MV-4-11 (cell line): ENCODE measurements around the gene NYNRIN.
A peak's percentile ranks its signal among the peaks of the same experiment; 100 is the strongest.

ENCODE experiments used
- DNase-seq: peaks from one replicate; lab custom pipeline; 2025; lab: John Stamatoyannopoulos, UW

Gene NYNRIN

DNA sequence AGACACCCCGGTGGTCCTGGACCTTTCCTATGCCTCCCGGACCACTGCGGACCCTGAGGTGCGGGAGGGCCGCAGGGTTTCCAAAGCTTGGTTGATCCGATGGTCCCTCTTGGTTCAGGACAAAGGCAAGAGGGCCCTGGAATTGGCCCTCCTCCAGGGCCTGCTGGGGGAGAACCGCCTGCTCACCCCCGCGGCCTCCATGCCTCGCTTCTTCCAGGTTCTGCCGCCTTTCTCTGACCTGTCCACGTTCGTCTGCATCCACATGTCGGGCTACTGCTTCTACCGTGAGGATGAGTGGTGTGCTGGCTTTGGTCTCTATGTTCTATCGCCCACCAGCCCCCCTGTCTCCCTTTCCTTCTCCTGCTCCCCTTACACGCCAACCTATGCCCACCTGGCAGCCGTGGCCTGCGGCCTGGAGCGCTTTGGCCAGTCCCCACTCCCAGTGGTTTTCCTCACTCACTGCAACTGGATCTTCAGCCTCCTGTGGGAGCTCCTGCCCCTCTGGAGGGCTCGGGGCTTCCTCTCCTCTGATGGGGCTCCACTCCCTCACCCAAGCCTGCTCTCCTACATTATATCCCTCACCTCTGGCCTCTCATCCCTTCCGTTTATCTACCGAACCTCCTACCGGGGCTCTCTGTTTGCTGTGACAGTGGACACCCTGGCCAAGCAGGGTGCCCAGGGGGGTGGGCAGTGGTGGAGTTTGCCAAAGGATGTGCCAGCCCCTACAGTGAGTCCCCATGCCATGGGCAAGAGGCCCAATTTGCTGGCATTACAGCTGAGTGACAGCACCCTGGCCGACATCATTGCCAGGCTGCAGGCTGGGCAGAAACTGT is 16.8 kb downstream of the NYNRIN start:
- no peak for DNase-seq

DNA sequence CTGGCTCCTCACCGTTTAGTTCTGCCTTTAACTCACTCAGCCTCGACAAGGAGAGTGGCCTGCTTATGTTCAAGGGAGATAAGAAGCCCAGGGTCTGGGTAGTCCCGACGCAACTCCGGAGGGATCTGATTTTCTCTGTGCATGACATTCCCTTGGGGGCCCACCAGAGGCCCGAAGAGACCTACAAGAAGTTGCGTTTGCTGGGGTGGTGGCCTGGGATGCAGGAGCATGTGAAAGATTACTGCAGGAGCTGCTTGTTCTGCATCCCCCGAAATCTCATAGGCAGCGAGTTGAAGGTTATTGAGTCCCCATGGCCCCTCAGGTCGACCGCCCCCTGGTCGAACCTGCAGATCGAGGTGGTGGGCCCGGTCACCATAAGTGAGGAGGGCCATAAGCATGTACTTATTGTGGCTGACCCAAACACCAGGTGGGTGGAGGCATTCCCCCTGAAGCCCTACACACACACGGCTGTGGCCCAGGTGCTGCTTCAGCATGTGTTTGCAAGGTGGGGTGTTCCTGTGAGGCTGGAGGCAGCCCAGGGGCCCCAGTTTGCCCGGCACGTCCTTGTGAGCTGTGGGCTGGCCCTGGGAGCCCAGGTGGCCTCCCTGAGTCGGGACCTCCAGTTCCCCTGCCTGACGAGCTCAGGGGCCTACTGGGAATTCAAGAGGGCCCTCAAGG is 17.6 kb downstream of the NYNRIN start:
- DNase-seq = no peak

DNA sequence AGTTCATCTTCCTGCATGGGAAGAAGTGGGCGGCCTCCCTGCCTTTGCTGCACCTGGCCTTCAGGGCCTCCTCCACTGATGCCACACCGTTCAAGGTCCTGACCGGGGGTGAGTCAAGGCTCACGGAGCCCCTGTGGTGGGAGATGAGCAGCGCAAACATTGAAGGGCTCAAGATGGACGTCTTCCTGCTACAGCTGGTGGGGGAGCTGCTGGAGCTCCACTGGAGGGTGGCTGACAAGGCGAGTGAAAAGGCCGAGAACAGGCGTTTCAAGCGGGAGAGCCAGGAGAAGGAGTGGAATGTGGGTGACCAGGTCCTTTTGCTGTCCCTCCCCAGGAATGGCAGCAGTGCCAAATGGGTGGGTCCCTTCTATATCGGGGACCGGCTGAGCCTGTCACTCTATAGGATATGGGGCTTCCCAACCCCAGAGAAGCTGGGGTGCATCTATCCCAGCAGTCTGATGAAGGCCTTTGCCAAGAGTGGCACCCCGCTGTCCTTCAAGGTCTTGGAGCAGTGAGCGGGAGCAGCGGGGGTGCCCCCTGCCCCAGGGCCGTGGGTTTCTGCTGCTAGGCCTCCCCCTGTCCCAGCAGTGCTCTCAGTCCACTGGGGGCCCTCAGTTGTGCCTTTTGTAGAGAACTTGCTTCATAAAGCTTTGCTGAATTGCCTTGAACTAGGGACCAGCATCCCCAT is 18.3 kb downstream of the NYNRIN start:
- no peak for DNase-seq

DNA sequence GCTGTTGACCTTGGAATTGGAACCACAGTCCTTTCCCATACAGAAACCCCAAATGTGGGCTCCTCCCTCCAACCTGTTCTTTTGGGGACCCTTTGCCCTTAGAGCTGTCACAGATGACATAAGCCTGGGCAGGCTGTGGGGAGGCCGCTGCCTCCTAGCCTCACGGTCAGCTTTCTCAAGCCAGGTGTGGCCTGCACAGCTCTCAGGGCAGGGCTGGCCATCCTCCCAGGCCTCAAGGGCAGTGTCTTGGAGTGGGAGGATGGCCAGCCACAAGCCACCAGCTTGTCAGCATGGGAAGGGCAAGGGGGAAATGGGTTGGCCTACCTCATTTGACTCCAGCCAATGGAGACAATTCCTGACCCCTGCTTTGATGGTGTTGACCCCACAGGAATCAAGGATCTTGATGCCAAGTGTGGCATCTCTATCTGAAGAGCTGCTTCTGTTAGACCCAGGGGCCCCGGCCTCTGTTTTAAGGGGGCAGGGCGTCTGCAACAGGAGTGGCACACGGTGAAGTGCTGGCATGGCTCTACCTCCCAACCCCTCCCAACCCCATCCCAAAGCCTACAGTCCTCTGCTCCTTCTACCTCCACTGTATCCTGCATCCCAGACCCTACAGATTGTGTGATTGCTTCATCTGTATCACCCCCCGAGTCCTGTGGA is 19.2 kb downstream of the NYNRIN start:
- no peak for DNase-seq

DNA sequence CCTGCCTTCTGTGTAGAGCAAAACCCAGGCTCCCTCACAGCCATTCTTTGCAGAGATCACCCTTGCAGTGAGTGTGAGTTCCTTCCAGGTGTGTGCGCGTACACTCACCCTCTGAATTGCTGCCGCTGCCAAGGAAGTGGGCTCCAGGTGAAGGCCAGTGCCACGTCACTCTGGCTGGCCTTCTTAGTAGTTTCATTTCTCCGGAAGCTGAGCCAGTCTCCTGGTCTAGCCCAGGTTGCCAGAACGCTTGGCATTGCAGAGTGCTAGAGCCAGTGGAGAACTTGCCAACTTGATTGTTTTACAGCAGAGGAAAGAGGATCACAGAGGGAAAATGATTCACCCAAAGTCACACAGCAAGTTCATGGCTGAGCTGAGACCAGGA is 19.7 kb downstream of the NYNRIN start:
- DNase-seq = no peak

DNA sequence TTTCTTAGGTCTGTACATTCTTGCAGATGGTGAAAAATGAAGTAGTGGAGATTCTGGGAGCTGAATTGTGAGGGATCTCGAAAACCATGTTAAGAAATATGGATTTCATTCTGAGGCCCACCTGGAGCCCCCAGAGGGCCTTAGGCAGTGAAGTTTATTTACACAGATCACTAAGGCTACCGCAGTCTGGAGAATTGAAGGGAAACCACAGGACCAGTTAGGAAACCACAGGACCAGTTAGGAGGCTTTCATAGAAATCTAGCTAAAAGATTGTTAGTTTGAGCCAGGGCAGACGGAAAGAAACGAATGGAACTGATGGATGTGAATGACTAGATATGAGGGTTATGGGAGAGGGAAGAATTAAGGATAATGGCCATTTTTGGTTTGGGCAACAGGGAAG is 23.5 kb downstream of the NYNRIN start:
- DNase-seq = peak; percentile 61

DNA sequence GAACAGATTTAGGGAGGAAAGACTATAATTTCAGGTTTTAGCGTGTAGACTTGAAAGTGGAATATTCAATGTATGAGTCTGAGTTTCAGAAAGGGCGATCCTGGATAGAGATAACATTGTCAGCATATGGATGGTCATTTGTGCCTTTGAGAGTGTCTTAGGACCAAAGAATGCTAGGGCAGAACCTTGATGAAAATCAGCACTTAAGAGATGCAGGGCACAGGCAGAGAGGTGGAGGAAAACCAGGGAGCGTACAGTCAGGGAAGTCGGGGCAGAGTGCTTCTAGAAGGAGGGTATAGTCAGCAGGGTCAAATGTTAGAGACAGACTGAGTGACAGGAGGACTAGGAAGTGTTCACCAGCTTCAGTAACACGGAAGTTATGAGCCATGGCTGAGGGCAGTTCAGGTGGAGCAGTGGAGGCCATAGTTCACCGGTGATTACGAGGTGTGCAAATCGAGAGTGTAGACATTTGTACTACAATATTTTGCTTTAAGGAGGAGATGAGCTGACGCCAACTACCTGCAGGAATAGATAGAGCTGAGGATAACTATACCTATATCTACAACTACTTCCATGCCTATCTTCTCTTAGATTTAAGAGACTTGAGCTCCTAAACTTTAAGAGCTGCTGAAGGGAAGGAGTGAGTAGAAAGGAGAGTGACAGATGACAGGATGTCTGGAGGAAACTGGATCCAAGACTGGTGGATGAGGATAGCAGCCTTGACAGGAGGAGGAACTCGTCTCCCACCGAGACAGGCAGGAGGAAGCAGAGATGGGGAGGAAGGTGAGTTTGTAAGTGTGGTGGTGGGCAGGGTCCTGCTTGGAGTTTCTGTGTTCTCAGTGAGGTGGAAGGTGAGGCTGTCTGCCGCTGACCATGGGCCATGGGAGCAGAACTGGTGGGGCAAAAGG is 24.1 kb downstream of the NYNRIN start:
- no peak for DNase-seq

DNA sequence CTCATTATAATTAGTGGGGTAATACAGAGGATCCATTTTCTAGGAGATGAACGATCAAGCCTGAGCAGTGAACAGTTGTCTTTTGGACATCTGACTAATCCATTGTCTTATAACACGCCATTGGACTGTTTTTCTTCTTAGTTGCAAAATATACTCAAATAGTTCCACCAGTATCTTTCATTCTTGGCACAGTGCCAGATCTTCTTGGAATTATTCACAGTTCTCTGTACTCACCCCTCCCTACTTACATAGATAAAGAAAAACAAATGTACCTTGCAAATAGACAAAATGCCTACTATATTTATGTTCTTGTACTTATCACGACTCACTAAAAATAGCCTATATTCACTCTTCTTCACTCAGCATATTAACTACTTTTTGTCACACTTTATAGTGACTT is 26.9 kb downstream of the NYNRIN start:
- no peak for DNase-seq

DNA sequence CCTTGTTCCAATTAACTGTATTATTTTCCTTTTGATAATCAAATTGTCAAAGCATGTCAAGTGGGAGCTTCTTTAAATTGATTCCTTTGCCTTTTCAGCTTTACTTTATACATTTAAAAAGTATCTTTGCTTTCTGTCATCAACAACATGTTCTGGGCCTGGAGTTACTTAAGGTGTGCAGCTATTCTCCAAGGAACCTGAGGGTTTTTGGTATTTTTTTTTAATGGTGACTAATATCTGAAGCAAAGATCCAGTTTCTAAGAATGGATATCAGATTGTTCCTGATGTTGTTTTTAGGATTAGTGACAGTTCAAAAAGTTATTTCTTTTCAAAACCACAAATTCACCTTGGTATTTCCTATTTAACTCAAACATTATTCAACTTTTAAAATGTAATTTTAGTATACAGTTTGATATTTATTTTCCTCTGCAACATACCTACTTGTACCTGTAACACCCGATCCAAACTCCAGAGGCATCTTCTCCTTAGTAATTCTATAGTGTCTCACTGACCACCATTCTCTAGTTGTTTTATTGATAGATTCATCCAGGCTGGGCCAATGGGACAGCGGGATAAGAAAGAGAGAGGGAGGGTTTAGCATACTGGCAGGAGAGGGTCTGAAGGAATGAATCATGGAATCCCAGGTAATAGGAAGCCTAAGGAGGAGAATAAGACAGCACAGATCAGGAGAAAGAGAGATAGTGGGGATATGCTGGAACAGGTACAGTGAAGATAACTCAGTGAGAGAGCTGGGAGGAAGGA is 27.5 kb downstream of the NYNRIN start:
- DNase-seq = no peak

DNA sequence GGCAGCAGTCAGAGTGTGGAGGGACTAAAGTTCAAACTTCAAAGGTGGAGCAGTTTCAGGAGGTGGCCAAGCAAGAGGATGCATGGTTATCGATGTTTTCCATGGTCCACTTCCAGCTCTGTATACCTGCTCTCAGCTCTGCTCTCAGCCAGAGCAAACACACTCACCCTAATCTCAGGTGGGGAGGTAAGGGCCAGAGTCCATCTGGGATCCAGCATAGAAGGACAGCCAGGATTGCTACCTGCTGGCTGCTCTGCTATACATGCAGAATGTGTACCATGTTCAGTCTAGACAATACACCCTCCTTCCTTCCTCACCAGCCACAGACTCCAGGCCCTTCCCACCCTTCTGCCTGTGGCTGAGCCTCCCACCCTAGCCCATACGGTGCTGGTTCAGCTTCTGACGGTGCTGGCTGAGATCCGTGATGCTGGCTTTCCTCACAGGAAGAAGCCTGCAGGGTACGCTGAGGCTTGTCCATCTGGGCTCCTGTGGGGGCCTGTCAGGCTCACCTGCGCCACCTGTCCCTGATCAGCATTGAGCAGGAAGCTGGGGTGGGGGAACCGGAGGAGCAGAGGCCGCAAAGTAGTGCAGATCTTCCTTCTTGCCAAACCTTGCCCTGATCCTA is 28.2 kb downstream of the NYNRIN start:
- DNase-seq = no peak

DNA sequence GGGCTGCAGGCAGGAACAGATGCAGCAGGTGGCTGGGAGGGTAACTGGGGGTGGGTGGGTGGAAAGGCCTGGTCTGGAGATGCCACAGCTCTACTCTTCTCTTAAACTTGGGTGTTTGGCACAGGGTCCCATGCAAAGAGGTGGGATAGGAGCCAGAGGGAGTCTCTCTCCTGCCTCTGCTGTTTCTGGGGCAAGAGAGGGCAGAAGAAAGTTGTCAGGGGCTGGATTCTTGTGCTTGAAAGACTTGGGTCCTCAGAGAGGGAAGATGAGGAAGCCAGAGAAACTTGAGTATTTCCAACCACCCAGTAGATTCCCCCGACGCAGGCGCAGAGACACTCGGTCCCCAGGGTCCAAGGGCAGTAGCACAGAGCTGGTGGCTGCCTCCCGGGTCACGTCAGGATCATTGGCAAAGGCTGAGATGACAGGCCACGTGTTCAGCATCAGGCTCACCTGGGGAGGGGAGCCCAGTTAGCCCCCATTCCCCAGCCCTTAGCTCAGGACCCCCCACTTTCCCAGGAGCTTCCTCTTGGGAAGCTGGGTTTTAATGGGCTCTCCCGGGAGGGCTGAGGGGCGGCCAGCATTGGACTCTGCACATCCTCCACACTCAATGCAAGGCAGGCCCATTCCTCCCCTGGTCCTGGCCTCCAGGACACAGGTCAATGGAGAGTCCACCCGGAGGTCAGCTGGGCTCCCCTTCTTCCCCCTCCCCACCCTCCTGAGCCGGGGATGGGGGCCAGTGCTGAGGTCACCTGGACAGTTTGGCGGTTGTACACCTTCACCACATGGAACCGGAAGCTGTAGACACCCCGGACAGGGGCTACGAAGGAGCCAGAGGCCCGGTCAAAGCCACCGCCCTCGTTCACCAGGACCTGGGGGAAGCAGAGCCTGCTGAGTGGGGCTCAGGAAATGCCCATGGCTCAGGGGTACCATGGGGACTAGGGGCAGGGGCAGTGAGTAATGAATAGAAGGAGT is 29.0 kb downstream of the NYNRIN start:
- no peak for DNase-seq

DNA sequence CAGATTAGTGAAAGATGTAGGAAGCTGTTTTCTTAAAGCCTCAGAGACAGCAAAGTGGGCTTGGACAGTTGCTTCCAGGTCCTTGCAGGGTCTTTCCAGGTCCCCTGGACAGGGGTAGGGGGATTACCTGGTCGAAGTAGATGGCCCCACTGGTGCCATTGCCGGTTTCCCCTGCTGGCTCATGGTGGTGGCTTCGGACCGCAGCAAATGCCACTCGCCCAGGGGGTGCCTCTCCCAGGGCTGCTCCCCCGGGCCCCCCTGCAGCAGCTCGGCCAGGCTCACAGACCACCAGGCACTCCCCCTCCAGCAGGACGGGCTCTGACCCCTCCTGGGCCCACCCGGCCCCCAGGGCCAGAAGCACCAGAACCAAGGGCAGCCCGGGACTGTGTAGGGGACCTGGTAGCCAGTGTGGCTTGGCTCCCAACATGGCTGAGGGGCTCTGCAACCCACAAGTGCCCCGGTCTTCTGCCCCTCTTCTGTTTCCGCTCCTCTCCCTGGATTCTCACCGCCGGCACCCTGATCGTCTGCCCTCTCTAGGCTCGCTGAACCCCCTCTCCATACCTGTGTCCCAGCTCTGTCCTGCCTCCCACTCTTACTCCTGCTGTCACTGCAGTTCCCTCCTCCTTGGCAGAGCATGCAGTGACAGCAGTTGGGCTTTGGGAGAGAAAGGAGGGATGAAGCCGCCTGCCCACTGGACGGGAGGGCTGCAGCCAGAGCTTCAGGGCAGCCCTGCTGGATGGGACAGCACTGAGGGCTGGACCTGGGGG is 30.0 kb downstream of the NYNRIN start:
- no peak for DNase-seq

DNA sequence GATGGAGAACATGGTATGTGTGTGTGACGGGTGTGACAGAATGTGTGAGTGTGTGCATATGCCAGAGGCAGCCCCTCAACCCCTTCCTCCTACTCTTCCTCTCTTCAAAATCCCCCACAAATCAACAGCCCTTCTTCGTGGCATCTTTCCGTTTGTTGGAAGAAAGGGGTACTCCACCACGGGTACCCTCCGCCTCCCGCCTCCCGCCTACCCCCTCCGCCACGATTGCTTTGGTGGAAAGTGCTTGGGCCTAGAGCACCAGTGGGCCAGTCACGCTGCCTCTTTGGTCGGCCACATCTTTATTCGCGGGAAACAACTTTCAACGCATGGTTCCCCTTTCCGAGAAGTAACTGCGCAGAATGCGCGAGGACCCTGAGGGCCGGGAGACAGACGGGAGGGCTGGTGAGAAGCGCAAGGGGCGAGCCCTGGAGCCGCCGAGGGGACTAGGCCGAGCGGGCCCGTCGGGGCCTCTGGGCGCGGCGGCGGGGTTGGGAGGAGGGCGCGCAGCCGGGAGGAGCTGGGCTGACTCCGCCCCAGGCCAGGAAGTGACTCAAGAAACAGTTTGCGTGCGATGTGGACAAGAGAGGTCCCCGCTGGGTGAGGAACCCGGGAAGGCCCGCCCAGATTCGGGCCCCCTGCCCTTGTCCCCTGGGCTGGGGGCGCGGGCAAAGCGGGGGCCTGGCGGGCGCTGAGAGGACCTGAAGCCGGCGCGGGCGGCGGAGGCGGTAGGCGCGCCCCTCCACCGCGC is 30.8 kb downstream of the NYNRIN start, which contains the start of the genes CBLN3 and KHNYN:
TSS of gene CBLN3 (minus strand) at position 274 of the 748 bp plus-strand sequence. CDS start 614 bp downstream, outside the sequence.
TSS of gene KHNYN (plus strand) at position 560 of the 748 bp plus-strand sequence. CDS start 777 bp downstream, outside the sequence.
- DNase-seq = peak; percentile 82

DNA sequence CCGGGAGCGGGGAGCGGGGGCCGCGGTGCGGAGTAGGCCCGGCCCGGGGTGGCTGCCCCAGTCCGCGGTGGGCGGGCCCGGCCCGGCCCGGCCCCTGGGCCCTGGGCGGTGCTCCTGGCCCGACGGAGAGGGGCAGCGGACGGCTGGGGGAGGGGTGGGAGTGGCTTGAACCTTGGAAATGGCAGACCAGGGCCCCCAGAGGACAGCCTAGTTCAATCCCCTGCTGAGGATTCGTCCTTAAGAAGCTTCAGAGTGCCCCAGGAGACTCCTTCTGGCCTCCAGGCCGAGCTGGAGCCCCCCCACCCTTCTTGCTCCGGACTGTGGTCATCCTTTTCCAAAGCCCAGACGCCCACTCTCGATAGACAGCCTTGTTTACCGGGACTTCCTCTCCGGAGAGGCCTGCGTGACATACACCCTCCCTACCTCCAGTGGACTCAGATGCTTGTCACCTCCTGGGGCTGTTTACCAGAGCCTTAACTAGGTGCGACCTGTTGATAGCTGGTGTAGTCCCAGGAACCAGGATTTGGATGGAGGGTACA is 31.4 kb downstream of the NYNRIN start:
- peak; percentile 35 for DNase-seq

DNA sequence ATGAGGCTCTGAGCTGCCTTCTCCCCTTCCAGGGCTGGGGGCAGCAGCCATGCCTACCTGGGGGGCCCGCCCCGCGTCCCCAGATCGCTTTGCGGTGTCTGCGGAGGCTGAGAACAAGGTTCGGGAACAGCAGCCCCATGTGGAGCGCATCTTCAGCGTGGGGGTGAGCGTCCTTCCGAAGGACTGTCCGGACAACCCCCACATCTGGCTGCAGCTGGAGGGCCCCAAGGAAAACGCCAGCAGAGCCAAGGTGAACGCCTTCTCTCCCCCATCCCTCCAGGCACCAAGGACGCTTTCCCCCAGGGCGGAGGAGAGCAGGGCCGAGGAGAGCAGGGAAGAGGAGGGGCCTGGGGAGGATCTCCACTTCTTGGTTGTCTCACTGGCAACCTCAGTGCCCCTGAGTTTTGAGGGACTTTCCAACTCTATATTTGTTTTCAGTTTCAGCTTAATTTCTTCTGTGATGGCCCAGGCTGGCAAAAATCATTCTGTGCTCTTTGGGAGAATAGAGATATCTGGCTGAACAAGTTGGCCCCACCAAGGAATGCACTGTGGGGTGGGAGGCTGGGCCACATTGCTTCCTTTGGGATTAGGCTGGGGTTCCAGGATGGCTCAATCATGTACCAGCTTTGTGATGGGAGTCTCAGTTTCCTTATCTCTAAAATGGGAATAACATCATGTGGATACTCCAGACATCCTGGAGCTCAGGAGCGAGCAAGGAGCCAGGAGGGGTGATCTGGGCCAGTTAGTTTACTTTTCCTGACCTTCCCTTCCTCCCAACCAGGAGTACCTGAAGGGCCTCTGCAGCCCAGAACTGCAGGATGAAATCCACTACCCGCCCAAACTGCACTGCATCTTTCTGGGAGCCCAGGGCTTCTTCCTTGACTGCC is 32.1 kb downstream of the NYNRIN start:
- no peak for DNase-seq
